Measurements from ENCODE around the gene GFAP. TPM values are rescaled to one million over a fixed set of nuclear protein-coding genes. Genes with fewer than 3 reads are reported as not detected.

The GFAP gene
- total and polyA plus RNA-seq, 4 donors: 0.24 to 0.42 (median 0.33) TPM; not detected in 1

DNA sequence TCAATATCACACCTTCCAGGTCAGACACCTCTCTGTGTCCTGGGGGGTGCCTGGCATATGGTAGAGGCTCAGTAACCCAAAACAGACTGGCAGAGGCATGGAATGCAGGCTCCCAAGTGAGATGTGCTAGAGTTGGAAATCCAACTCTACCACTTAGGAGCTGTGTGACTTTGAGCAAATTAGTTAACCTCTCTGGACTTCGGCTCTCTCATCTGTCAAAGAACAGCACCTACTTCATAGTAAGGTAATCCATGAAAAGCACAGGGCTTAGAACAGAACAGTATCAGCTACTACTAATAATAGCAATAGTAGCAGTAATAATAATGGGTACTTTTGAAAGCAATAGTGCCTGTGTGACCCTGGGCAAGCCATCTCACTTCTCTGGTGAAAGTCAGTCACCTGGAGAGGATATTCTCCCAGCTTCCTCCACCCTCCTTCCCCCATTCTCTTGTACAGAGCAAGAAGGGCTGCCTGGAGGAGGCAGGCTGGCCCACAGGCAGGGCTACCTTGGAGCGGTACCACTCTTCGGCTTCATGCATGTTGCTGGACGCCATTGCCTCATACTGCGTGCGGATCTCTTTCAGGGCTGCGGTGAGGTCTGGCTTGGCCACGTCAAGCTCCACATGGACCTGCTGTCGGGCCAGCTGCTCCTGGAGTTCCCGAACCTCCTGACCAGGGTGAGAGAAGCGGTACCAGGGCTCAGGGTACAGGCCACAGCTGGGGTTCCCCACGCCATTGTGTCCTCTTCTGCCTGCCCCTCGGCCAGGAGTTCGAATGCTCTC is 2.3 kb downstream of the GFAP start:
- no peaks in the 10 kb centered on the region for H3K9me3 ChIP-seq (ENCODE audit: control insufficient read depth in 4 of 4, low read length in 3 of 4)
- DNase-seq (ENCODE audit: low spot score): no peak
- WGBS: 89% methylated on average over 14 of the region's 14 CpGs
- no peaks in the 10 kb centered on the region for H3K36me3 ChIP-seq (ENCODE audit: control insufficient read depth in 4 of 4, insufficient read depth in 3 of 4, low read depth in 1 of 4, low read length in 3 of 4)
- H3K27me3 ChIP-seq (ENCODE audit: control insufficient read depth in 4 of 4, insufficient read depth in 4 of 4, low read length in 3 of 4): no peaks in the 10 kb centered on the region
- no peak overlapping the region for H3K4me3 ChIP-seq (ENCODE audit: low read depth in 1 of 3, low read length in 3 of 3)
- peaks cover 0 to 16% (median 10%) of the 10 kb centered on the region in 4 donors for H3K4me1 ChIP-seq (ENCODE audit: control insufficient read depth in 4 of 4, insufficient read depth in 4 of 4, low read length in 3 of 4)
- no peak for TF ChIP-seq RAD21 (IDR thresholded peaks at IDR 0.05)
- TF ChIP-seq, protein P1, sequence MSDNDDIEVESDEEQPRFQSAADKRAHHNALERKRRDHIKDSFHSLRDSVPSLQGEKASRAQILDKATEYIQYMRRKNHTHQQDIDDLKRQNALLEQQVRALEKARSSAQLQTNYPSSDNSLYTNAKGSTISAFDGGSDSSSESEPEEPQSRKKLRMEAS (IDR thresholded peaks at IDR 0.05): no peak
- no peak for TF ChIP-seq JUND (IDR thresholded peaks at IDR 0.05)
- H3K9ac ChIP-seq (ENCODE audit: low read depth in 1 of 2, low read length in 2 of 2): no peak overlapping the region
- no peak overlapping the region for H3K27ac ChIP-seq (ENCODE audit: low read depth in 1 of 2, low read length in 2 of 2)

DNA sequence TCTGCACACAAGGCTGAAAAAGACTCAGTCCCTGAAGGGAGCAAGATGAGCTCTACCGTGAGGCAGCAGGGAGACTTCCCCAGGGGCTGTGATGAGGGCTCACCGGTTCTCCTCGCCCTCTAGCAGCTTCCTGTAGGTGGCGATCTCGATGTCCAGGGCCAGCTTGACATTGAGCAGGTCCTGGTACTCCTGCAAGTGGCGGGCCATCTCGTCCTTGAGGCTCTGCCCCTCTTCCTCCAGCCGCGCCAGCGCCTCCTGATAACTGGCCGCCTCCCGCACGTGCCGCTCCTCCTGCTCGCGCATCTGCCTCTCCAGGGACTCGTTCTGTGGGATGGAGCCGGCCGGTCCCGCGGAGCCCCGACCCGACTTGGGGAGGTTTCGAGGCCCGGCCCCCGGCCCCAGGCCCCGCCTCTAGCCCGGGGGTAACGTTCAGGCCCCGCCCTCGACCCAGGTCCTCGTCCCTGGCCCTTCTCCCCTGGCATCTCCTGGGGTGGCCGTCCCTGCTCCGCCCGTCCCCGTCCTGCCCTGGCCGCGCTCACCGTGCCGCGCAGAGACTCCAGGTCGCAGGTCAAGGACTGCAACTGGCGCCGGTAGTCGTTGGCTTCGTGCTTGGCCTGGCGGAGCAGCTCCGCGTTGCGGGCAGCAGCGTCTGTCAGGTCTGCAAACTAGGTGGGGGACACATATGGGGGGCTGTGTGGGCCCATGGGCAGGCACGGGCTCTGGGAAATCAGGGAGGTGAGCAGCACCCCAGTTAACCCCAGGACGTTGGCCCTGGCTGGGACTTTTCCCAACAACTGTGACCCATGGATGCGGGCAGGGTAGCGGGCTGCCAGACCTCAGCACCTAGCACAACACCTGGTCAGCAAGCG is 3.9 kb downstream of the GFAP start:
- Histone ChIP-seq H3K36me3 (ENCODE audit: control insufficient read depth in 4 of 4, insufficient read depth in 3 of 4, low read depth in 1 of 4, low read length in 3 of 4) (no peaks in the 10 kb centered on the region), H3K4me1 (ENCODE audit: control insufficient read depth in 4 of 4, insufficient read depth in 4 of 4, low read length in 3 of 4) (peaks cover 0 to 16% (median 10%) of the 10 kb centered on the region in 4 donors), H3K9ac (ENCODE audit: low read depth in 1 of 2, low read length in 2 of 2) (no peak overlapping the region), H3K9me3 (ENCODE audit: control insufficient read depth in 4 of 4, low read length in 3 of 4) (no peaks in the 10 kb centered on the region), H3K27ac (ENCODE audit: low read depth in 1 of 2, low read length in 2 of 2) (no peak overlapping the region), H3K4me3 (ENCODE audit: low read depth in 1 of 3, low read length in 3 of 3) (peak overlapping the region in 1 of 3 donors; percentile 37), H3K27me3 (ENCODE audit: control insufficient read depth in 4 of 4, insufficient read depth in 4 of 4, low read length in 3 of 4) (no peaks in the 10 kb centered on the region)
- peak; percentile 47 for DNase-seq (ENCODE audit: low spot score)
- WGBS: 8% methylated on average over 56 of the region's 56 CpGs
- no peak for TF ChIP-seq NR2F2 (IDR thresholded peaks at IDR 0.05)
- TF ChIP-seq JUND (IDR thresholded peaks at IDR 0.05): no peak
- TF ChIP-seq, protein P1 (IDR thresholded peaks at IDR 0.05): no peak
- TF ChIP-seq YY1 (IDR thresholded peaks at IDR 0.05): no peak
- no peak for TF ChIP-seq GABPA (IDR thresholded peaks at IDR 0.05 in 1 of 2, conservative IDR thresholded peaks at IDR 0.05 in 1 of 2)
- TF ChIP-seq TAF1 (conservative IDR thresholded peaks at IDR 0.05): no peak
- no peak for TF ChIP-seq FOXA2 (IDR thresholded peaks at IDR 0.05)
- peak; percentile 17 for TF ChIP-seq SP1 (IDR thresholded peaks at IDR 0.05)
- TF ChIP-seq, protein P2, sequence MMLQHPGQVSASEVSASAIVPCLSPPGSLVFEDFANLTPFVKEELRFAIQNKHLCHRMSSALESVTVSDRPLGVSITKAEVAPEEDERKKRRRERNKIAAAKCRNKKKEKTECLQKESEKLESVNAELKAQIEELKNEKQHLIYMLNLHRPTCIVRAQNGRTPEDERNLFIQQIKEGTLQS (IDR thresholded peaks at IDR 0.05): no peak
- TF ChIP-seq, protein P3, sequence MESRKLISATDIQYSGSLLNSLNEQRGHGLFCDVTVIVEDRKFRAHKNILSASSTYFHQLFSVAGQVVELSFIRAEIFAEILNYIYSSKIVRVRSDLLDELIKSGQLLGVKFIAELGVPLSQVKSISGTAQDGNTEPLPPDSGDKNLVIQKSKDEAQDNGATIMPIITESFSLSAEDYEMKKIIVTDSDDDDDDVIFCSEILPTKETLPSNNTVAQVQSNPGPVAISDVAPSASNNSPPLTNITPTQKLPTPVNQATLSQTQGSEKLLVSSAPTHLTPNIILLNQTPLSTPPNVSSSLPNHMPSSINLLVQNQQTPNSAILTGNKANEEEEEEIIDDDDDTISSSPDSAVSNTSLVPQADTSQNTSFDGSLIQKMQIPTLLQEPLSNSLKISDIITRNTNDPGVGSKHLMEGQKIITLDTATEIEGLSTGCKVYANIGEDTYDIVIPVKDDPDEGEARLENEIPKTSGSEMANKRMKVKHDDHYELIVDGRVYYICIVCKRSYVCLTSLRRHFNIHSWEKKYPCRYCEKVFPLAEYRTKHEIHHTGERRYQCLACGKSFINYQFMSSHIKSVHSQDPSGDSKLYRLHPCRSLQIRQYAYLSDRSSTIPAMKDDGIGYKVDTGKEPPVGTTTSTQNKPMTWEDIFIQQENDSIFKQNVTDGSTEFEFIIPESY (IDR thresholded peaks at IDR 0.05): no peak
- TF ChIP-seq, protein P4, sequence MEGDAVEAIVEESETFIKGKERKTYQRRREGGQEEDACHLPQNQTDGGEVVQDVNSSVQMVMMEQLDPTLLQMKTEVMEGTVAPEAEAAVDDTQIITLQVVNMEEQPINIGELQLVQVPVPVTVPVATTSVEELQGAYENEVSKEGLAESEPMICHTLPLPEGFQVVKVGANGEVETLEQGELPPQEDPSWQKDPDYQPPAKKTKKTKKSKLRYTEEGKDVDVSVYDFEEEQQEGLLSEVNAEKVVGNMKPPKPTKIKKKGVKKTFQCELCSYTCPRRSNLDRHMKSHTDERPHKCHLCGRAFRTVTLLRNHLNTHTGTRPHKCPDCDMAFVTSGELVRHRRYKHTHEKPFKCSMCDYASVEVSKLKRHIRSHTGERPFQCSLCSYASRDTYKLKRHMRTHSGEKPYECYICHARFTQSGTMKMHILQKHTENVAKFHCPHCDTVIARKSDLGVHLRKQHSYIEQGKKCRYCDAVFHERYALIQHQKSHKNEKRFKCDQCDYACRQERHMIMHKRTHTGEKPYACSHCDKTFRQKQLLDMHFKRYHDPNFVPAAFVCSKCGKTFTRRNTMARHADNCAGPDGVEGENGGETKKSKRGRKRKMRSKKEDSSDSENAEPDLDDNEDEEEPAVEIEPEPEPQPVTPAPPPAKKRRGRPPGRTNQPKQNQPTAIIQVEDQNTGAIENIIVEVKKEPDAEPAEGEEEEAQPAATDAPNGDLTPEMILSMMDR (IDR thresholded peaks at IDR 0.05; ENCODE audit: low read depth, low read length, missing input control): peak; percentile 45
- no peak for TF ChIP-seq EGR1 (IDR thresholded peaks at IDR 0.05; ENCODE audit: low read depth in 2 of 2)
- no peak for TF ChIP-seq HNF4G (IDR thresholded peaks at IDR 0.05)
- peak in 1 of 2 donors; percentile 41 for TF ChIP-seq RXRA (IDR thresholded peaks at IDR 0.05)
- TF ChIP-seq, protein P5, sequence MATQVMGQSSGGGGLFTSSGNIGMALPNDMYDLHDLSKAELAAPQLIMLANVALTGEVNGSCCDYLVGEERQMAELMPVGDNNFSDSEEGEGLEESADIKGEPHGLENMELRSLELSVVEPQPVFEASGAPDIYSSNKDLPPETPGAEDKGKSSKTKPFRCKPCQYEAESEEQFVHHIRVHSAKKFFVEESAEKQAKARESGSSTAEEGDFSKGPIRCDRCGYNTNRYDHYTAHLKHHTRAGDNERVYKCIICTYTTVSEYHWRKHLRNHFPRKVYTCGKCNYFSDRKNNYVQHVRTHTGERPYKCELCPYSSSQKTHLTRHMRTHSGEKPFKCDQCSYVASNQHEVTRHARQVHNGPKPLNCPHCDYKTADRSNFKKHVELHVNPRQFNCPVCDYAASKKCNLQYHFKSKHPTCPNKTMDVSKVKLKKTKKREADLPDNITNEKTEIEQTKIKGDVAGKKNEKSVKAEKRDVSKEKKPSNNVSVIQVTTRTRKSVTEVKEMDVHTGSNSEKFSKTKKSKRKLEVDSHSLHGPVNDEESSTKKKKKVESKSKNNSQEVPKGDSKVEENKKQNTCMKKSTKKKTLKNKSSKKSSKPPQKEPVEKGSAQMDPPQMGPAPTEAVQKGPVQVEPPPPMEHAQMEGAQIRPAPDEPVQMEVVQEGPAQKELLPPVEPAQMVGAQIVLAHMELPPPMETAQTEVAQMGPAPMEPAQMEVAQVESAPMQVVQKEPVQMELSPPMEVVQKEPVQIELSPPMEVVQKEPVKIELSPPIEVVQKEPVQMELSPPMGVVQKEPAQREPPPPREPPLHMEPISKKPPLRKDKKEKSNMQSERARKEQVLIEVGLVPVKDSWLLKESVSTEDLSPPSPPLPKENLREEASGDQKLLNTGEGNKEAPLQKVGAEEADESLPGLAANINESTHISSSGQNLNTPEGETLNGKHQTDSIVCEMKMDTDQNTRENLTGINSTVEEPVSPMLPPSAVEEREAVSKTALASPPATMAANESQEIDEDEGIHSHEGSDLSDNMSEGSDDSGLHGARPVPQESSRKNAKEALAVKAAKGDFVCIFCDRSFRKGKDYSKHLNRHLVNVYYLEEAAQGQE (IDR thresholded peaks at IDR 0.05): no peak
- peak; percentile 64 to 76 for TF ChIP-seq RAD21 (IDR thresholded peaks at IDR 0.05)
- TF ChIP-seq HNF4A (conservative IDR thresholded peaks at IDR 0.05): no peak
- TF ChIP-seq FOXA1 (IDR thresholded peaks at IDR 0.05): no peak

All from liver (tissue), 9 donors.